Heart left ventricle (tissue), 16 donors: ENCODE data around the gene PSEN1. TPM values are rescaled to one million over a fixed set of nuclear protein-coding genes. Genes with fewer than 3 reads are reported as not detected.

ENCODE experiments used
- ATAC-seq, 4 donors: fragments of 200-7000 bp; cut with Tn5 transposase; one replicate each; pipeline ENCODE4 v1.9.1; 2020 to 2022; ENCODE audit warnings: moderate library complexity in 4 of 4, mild to moderate bottlenecking in 3 of 4, moderate number of reproducible peaks in 1 of 4
- DNase-seq, 5 donors: peaks; one replicate each; pipeline ENCODE4 v3.0.0-alpha.2; 2020
- H3K27ac ChIP-seq, 12 donors: fragments of 200-600 bp; sonication (generic) in 4 of 12; one replicate each; pipeline versions ENCODE4 v1.5.0 to v1.8.0; 2016 to 2022; ENCODE audit warnings: mild to moderate bottlenecking in 2 of 12
- H3K27me3 ChIP-seq, 9 donors: fragments of 200-600 bp; sonication (generic) in 2 of 9; one replicate each; pipeline versions ENCODE4 v1.5.1 to v1.8.0; 2016 to 2022; ENCODE audit warnings: mild to moderate bottlenecking in 3 of 9
- H3K36me3 ChIP-seq, 9 donors: fragments of 200-600 bp; sonication (generic) in 2 of 9; one replicate each; pipeline versions ENCODE4 v1.5.0 to v1.8.0; 2018 to 2022; ENCODE audit warnings: mild to moderate bottlenecking in 2 of 9
- H3K4me1 ChIP-seq, 12 donors: fragments of 200-600 bp; sonication (generic) in 4 of 12; one replicate each; pipeline versions ENCODE4 v1.5.0 to v1.8.0; 2016 to 2022; ENCODE audit warnings: mild to moderate bottlenecking in 3 of 12
- H3K4me3 ChIP-seq, 12 donors: fragments of 200-600 bp; sonication (generic) in 4 of 12; one replicate each; pipeline versions ENCODE4 v1.5.0 to v1.8.0; 2017 to 2022; ENCODE audit warnings: mild to moderate bottlenecking in 9 of 12, moderate library complexity in 4 of 12
- H3K9me3 ChIP-seq, 12 donors: fragments of 200-600 bp; sonication (generic) in 4 of 12; one replicate each; pipeline versions ENCODE4 v1.5.0 to v1.8.0; 2016 to 2022; ENCODE audit warnings: mild to moderate bottlenecking in 1 of 12
- CTCF ChIP-seq, 12 donors: fragments of 200-600 bp; sonication (generic) in 4 of 12; IDR thresholded peaks; one replicate each; pipeline versions ENCODE4 v1.5.0 to v1.8.0; 2018 to 2022; ENCODE audit warnings: antibody characterized with exemption in 12 of 12, mild to moderate bottlenecking in 5 of 12
- POLR2A ChIP-seq, 2 donors: fragments of 450-650 bp; IDR thresholded peaks; one replicate each; pipeline ENCODE4 v1.6.1; 2017; ENCODE audit warnings: antibody characterized with exemption in 2 of 2, mild to moderate bottlenecking in 2 of 2, moderate library complexity in 2 of 2
- WGBS, 4 donors: extraction: QIAGEN DNeasy Blood & Tissue Kit in 2 of 4; methylation state at CpG; one replicate each; pipeline versions ENCODE4 v1.1.5 to v1.1.7; 2013 to 2018; 5-methylcytosine and 5-hydroxymethylcytosine counted together
- intact Hi-C, 10 donors: fragments of 100-400 bp; cut with DNase I; formaldehyde crosslinking; loops; one replicate each; pipeline versions ENCODE4 v1.11.1 to v1.14.2; 2022
- polyA plus RNA-seq, 2 donors: library from polyadenylated mRNA; stranded (reverse); fragments of 200-250 nt; gene quantifications; one replicate each; pipeline ENCODE4 v1.2.3, GENCODE V29; 2013
- total RNA-seq, 9 donors: library from RNA; depleted of rRNA in 2 of 9; stranded (reverse); fragments of >200 nt in 2 of 9; fragmentation: NEBNext Ultra II Directional in 3 of 9; extraction: Animal tissue kit (Norgen Biotek cat#: 25700) in 3 of 9; gene quantifications; one replicate each; pipeline versions ENCODE4 v1.1.0 to v1.2.4, GENCODE V29; 2016 to 2023
- donor health status: ischemic (EF 13 %, LVEDD 7.1; RV severe dilation, severe dysfunction).
- donor health status: healthy with polysubstance abuse.
- donor health status: DM: no; HTN: yes; CAD: no.
- donor health status: DM: no; HTN: no; CAD: no.
- donor health status: ischemic (EF 25% LVEDD 6.9; RV normal size, moderate dysfunction).
- donor health status: ischemic (EF 25% LVEDD 5.7; RV mildly dilated, moderate dysfunction).
- donor health status: healthy.
- donor health status: DM: yes; HTN: yes; CAD: no.
- donor health status: ischemic (EF 35%, LVEDD 5.7; RV mildly dilated, moderate dysfunction).
- donor health status: nonischemic (EF 11% LVEDD 7.7; RV severe dilation, severe dysfunction).
- donor health status: DM: yes; HTN: yes; CAD: no.
- donor health status: PGD.
- donor health status: ischemic (EF 29% LVEDD 5.4; RV normal size, mild dysfunction).
- donor health status: nonischemic (EF 23%, LVEDD 6.1; RV moderate dilation, normal function).

PSEN1 gene
- total and polyA plus RNA-seq, 11 donors, result 11.6 to 44.1 (median 22.4) TPM

GRCh38 chr14:73255005-73255400 is 118.7 kb downstream of the PSEN1 start:
- TF ChIP-seq CTCF (IDR thresholded peaks at IDR 0.05) (no peak), POLR2A (IDR thresholded peaks at IDR 0.05) (no peak)
- intact Hi-C loops, result no loop called here
- no peak for DNase-seq
- Histone ChIP-seq H3K27me3 (no peaks in the 10 kb centered on the region), H3K4me3 (no peak overlapping the region), H3K9me3 (no peaks in the 10 kb centered on the region), H3K4me1 (no peaks in the 10 kb centered on the region), H3K36me3 (no peaks in the 10 kb centered on the region), H3K27ac (no peak overlapping the region)
- WGBS, 4 donors, result 89 to 93% (median 91%) methylated on average over 6 of the region's 6 CpGs
- no peak for ATAC-seq

- no peak for DNase-seq
- no peak for TF ChIP-seq CTCF (IDR thresholded peaks at IDR 0.05)
- no peak for TF ChIP-seq POLR2A (IDR thresholded peaks at IDR 0.05)
- Histone ChIP-seq H3K27ac (no peak overlapping the region), H3K27me3 (no peaks in the 10 kb centered on the region), H3K9me3 (no peaks in the 10 kb centered on the region), H3K4me3 (no peak overlapping the region), H3K4me1 (no peaks in the 10 kb centered on the region), H3K36me3 (no peaks in the 10 kb centered on the region)
- WGBS, 4 donors, result 88 to 96% (median 90%) methylated on average over 9 of the region's 9 CpGs
- intact Hi-C loops, result no loop called here
- no peak for ATAC-seq
Measured at GRCh38 chr14:73255693-73256225, 119.5 kb downstream of the PSEN1 start.

GRCh38 chr14:73258076-73258475 is 121.8 kb downstream of the PSEN1 start:
- Histone ChIP-seq H3K27ac (no peak overlapping the region), H3K36me3 (no peaks in the 10 kb centered on the region), H3K27me3 (no peaks in the 10 kb centered on the region), H3K4me3 (no peak overlapping the region), H3K4me1 (no peaks in the 10 kb centered on the region), H3K9me3 (no peaks in the 10 kb centered on the region)
- TF ChIP-seq POLR2A (IDR thresholded peaks at IDR 0.05) (no peak), CTCF (IDR thresholded peaks at IDR 0.05) (no peak)
- DNase-seq (no peak), ATAC-seq (no peak)
- WGBS, 4 donors, result 89 to 93% (median 91%) methylated on average over 4 of the region's 4 CpGs
- intact Hi-C loops, result no loop called here

GRCh38 chr14:73258845-73259611 is 122.7 kb downstream of the PSEN1 start:
- 77 to 89% (median 86%) methylated on average over 7 to 20 of the region's 20 CpGs for WGBS, 4 donors
- TF ChIP-seq CTCF (IDR thresholded peaks at IDR 0.05) (no peak), POLR2A (IDR thresholded peaks at IDR 0.05) (no peak)
- no peaks in the 10 kb centered on the region for H3K9me3 ChIP-seq
- ATAC-seq, result no peak
- no peaks in the 10 kb centered on the region for H3K4me1 ChIP-seq
- peak in 1 of 5 donors; percentile 45 for DNase-seq
- no peak overlapping the region for H3K27ac ChIP-seq
- H3K4me3 ChIP-seq, result no peak overlapping the region
- intact Hi-C loops, result no loop called here
- H3K36me3 ChIP-seq, result no peaks in the 10 kb centered on the region
- no peaks in the 10 kb centered on the region for H3K27me3 ChIP-seq
